Measurements from ENCODE around the gene KIAA1549.

KIAA1549 gene

DNA sequence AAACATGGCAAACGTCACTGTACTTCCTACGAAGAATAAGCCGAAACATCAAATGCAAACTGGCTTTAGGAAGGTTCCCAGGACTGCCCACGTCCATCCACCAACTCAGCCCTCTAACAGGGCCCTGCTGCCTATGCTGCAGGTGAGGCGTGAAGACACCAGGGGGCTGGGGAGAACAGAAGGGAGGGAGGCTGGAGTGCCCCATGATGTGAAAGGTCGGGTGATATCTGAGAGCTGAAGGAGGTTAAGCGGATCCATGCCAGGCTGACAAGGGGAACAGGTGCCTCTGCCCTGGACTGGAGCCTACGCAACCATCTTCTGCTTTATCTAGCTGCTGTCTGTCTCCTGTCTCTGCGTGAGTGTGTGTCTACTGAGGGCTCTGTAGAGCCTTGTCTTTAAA, 143.0 kb downstream of the KIAA1549 start:
- no peaks in the 10 kb centered on the region for H3K27me3 ChIP-seq (ENCODE audit: insufficient read depth, low read depth)
- H3K9ac ChIP-seq = no peak overlapping the region
- no peak overlapping the region for H3K4me2 ChIP-seq
- H3K4me3 ChIP-seq (IDR thresholded peaks at IDR 0.05; ENCODE audit: insufficient read depth, low read depth, low read length) = no peak overlapping the region
- TF ChIP-seq, protein P1, sequence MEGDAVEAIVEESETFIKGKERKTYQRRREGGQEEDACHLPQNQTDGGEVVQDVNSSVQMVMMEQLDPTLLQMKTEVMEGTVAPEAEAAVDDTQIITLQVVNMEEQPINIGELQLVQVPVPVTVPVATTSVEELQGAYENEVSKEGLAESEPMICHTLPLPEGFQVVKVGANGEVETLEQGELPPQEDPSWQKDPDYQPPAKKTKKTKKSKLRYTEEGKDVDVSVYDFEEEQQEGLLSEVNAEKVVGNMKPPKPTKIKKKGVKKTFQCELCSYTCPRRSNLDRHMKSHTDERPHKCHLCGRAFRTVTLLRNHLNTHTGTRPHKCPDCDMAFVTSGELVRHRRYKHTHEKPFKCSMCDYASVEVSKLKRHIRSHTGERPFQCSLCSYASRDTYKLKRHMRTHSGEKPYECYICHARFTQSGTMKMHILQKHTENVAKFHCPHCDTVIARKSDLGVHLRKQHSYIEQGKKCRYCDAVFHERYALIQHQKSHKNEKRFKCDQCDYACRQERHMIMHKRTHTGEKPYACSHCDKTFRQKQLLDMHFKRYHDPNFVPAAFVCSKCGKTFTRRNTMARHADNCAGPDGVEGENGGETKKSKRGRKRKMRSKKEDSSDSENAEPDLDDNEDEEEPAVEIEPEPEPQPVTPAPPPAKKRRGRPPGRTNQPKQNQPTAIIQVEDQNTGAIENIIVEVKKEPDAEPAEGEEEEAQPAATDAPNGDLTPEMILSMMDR (conservative IDR thresholded peaks at IDR 0.05; ENCODE audit: low read depth, low read length) = no peak
- H3K36me3 ChIP-seq (ENCODE audit: insufficient read depth) = no peaks in the 10 kb centered on the region
- no peak overlapping the region for H2AFZ ChIP-seq (ENCODE audit: low read depth)
- no peaks in the 10 kb centered on the region for H4K20me1 ChIP-seq (ENCODE audit: insufficient read depth)
- no peaks in the 10 kb centered on the region for H3K79me2 ChIP-seq (ENCODE audit: insufficient read depth, low read depth)
- no peak overlapping the region for H3K27ac ChIP-seq
- H3K4me1 ChIP-seq (ENCODE audit: low read depth, poor library complexity, severe bottlenecking) = no peaks in the 10 kb centered on the region

DNA sequence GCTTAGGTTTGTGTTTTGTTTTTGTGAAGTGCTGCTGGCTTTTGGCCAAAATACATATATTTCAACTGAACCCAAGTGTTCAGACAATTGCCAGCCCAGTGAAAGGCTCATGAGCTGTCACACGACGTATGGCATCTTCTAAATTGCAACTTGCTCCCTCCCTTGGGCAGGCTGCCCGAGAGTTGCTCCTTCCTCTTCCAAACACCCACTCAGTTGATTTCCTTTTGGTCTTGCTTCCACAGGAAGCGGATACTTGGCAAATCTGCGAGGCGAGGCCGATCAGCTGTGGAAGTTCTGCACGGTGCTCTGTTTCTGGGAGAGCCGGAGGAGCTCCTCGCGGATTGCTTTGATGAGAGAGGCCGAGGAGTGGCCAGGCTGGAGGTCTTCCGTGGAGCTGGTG, 143.6 kb downstream of the KIAA1549 start:
- Histone ChIP-seq H3K9ac (no peak overlapping the region), H3K79me2 (ENCODE audit: insufficient read depth, low read depth) (no peaks in the 10 kb centered on the region), H4K20me1 (ENCODE audit: insufficient read depth) (no peaks in the 10 kb centered on the region), H3K36me3 (ENCODE audit: insufficient read depth) (no peaks in the 10 kb centered on the region), H3K4me2 (no peak overlapping the region), H3K4me3 (IDR thresholded peaks at IDR 0.05; ENCODE audit: insufficient read depth, low read depth, low read length) (no peak overlapping the region), H3K27me3 (ENCODE audit: insufficient read depth, low read depth) (no peaks in the 10 kb centered on the region), H3K27ac (no peak overlapping the region), H3K4me1 (ENCODE audit: low read depth, poor library complexity, severe bottlenecking) (no peaks in the 10 kb centered on the region), H2AFZ (ENCODE audit: low read depth) (no peak overlapping the region)
- TF ChIP-seq, protein P1 (conservative IDR thresholded peaks at IDR 0.05; ENCODE audit: low read depth, low read length) = no peak

GRCh38 chr7:138835087-138835486, 146.1 kb downstream of the KIAA1549 start:
- H4K20me1 ChIP-seq (ENCODE audit: insufficient read depth) = no peaks in the 10 kb centered on the region
- no peak overlapping the region for H3K9ac ChIP-seq
- no peak overlapping the region for H3K27ac ChIP-seq
- no peaks in the 10 kb centered on the region for H3K36me3 ChIP-seq (ENCODE audit: insufficient read depth)
- H2AFZ ChIP-seq (ENCODE audit: low read depth) = no peak overlapping the region
- H3K4me3 ChIP-seq (IDR thresholded peaks at IDR 0.05; ENCODE audit: insufficient read depth, low read depth, low read length) = no peak overlapping the region
- TF ChIP-seq, protein P1 (conservative IDR thresholded peaks at IDR 0.05; ENCODE audit: low read depth, low read length) = no peak
- H3K4me2 ChIP-seq = no peak overlapping the region
- no peaks in the 10 kb centered on the region for H3K79me2 ChIP-seq (ENCODE audit: insufficient read depth, low read depth)
- H3K27me3 ChIP-seq (ENCODE audit: insufficient read depth, low read depth) = no peaks in the 10 kb centered on the region
- H3K4me1 ChIP-seq (ENCODE audit: low read depth, poor library complexity, severe bottlenecking) = no peaks in the 10 kb centered on the region

GRCh38 chr7:138834583-138834982, 146.6 kb downstream of the KIAA1549 start:
- Histone ChIP-seq H3K36me3 (ENCODE audit: insufficient read depth) (no peaks in the 10 kb centered on the region), H2AFZ (ENCODE audit: low read depth) (no peak overlapping the region), H3K79me2 (ENCODE audit: insufficient read depth, low read depth) (no peaks in the 10 kb centered on the region), H3K27ac (no peak overlapping the region), H3K27me3 (ENCODE audit: insufficient read depth, low read depth) (no peaks in the 10 kb centered on the region), H3K4me3 (IDR thresholded peaks at IDR 0.05; ENCODE audit: insufficient read depth, low read depth, low read length) (no peak overlapping the region), H3K4me1 (ENCODE audit: low read depth, poor library complexity, severe bottlenecking) (no peaks in the 10 kb centered on the region), H3K9ac (no peak overlapping the region), H3K4me2 (no peak overlapping the region), H4K20me1 (ENCODE audit: insufficient read depth) (no peaks in the 10 kb centered on the region)
- TF ChIP-seq, protein P1 (conservative IDR thresholded peaks at IDR 0.05; ENCODE audit: low read depth, low read length) = no peak

Measured in KMS-11 (cell line).